Tibial nerve (tissue), 3 donors: ENCODE results near the gene EXD1.

ENCODE experiments used
- POLR2A ChIP-seq, 2 donors: fragments of 450-650 bp; IDR thresholded peaks; one replicate each; pipeline ENCODE4 v1.6.1; 2017; ENCODE audit warnings: antibody characterized with exemption in 2 of 2, mild to moderate bottlenecking in 2 of 2, moderate library complexity in 2 of 2
- TF ChIP-seq, protein P1 (sequence below), 5 experiments: fragments of 200-600 bp in 3 of 5; fragments of 450-650 bp in 2 of 5; sonication (generic) in 3 of 5; IDR thresholded peaks; one replicate each; pipeline ENCODE4 v1.5.1; 2016 to 2019; ENCODE audit warnings: antibody characterized with exemption in 5 of 5, mild to moderate bottlenecking in 3 of 5, moderate library complexity in 2 of 5

- TF ChIP-seq, protein P1, sequence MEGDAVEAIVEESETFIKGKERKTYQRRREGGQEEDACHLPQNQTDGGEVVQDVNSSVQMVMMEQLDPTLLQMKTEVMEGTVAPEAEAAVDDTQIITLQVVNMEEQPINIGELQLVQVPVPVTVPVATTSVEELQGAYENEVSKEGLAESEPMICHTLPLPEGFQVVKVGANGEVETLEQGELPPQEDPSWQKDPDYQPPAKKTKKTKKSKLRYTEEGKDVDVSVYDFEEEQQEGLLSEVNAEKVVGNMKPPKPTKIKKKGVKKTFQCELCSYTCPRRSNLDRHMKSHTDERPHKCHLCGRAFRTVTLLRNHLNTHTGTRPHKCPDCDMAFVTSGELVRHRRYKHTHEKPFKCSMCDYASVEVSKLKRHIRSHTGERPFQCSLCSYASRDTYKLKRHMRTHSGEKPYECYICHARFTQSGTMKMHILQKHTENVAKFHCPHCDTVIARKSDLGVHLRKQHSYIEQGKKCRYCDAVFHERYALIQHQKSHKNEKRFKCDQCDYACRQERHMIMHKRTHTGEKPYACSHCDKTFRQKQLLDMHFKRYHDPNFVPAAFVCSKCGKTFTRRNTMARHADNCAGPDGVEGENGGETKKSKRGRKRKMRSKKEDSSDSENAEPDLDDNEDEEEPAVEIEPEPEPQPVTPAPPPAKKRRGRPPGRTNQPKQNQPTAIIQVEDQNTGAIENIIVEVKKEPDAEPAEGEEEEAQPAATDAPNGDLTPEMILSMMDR (IDR thresholded peaks at IDR 0.05): no peak
- TF ChIP-seq POLR2A (IDR thresholded peaks at IDR 0.05): no peak
These were observed 33.4 kb upstream of the EXD1 start for GRCh38 chr15:41263891-41264351.
